Esophagus muscularis mucosa (tissue), 3 donors: ENCODE data around the gene ELOVL6.

Experiments used
- CTCF ChIP-seq, 3 experiments: fragments of 200-600 bp in 2 of 3; fragments of 450-650 bp in 1 of 3; sonication (generic) in 2 of 3; IDR thresholded peaks; one replicate each; pipeline ENCODE4 v1.5.1; 2017 to 2019; ENCODE audit warnings: antibody characterized with exemption in 3 of 3, mild to moderate bottlenecking in 2 of 3, moderate library complexity in 1 of 3
- POLR2A ChIP-seq: fragments of 450-650 bp; IDR thresholded peaks from one replicate; pipeline ENCODE4 v1.6.1; 2017; ENCODE audit warnings: antibody characterized with exemption, moderate library complexity, mild to moderate bottlenecking, low read depth

DNA sequence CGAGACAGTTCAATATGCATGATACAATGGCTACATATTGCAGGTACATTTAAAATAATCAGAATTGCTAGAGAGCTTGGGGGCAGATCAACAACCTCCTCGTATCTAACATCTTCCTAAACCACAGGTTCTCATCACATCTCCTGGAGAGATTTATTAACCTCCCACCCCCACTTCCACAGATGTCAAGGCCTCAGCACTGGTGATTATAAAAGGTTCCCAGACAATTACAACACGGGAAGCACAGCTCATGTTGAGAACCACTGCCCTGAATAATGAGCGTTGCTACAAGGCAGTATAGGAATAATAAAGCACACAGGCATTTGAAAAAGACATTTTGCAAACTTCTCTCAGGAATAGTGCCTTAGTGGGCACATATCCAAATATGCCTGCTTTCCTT, 42.8 kb downstream of the ELOVL6 start:
- TF ChIP-seq POLR2A (no peak), CTCF (IDR thresholded peaks at IDR 0.05) (no peak)
